ENCODE measurements around the gene PCDHA7. TPM values are rescaled to one million over a fixed set of nuclear protein-coding genes. Genes with fewer than 3 reads are reported as not detected.
"Not testable (repeated sequence)": the region's sequence is repeated elsewhere in the genome, so short reads cannot be mapped to it uniquely, and the experiment has no call there.

PCDHA7 gene, protein sequence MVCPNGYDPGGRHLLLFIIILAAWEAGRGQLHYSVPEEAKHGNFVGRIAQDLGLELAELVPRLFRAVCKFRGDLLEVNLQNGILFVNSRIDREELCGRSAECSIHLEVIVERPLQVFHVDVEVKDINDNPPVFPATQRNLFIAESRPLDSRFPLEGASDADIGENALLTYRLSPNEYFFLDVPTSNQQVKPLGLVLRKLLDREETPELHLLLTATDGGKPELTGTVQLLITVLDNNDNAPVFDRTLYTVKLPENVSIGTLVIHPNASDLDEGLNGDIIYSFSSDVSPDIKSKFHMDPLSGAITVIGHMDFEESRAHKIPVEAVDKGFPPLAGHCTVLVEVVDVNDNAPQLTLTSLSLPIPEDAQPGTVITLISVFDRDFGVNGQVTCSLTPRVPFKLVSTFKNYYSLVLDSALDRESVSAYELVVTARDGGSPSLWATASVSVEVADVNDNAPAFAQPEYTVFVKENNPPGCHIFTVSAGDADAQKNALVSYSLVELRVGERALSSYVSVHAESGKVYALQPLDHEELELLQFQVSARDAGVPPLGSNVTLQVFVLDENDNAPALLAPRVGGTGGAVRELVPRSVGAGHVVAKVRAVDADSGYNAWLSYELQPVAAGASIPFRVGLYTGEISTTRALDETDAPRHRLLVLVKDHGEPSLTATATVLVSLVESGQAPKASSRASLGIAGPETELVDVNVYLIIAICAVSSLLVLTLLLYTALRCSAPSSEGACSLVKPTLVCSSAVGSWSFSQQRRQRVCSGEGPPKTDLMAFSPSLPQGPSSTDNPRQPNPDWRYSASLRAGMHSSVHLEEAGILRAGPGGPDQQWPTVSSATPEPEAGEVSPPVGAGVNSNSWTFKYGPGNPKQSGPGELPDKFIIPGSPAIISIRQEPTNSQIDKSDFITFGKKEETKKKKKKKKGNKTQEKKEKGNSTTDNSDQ
- polyA plus RNA-seq (ENCODE audit: insufficient read length), result 0.06 TPM

DNA sequence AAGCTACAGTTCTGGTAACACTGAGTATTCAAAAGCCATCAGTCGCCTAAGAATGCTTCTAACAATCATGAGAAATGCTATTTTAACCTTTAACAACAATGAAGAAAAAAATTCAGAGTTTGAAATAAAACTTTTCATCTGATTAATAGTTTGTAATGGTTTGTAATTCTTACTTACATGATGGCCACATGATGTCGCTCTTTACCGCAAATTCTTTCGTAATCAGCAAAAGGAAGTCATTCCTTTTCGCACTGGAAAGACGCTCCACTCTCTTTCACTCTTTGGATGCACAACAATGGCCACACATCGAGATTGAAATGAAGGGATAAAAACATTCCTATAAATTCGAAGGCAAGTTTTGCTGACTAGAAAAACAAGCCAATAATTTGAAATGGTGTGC is at the start of gene PCDHA7:
Gene PCDHA7 (plus strand): TSS at position 277 of the 400 bp plus-strand sequence. CDS start 115 bp downstream, at position 392.
- no peak for DNase-seq (ENCODE audit: low read depth)

DNA sequence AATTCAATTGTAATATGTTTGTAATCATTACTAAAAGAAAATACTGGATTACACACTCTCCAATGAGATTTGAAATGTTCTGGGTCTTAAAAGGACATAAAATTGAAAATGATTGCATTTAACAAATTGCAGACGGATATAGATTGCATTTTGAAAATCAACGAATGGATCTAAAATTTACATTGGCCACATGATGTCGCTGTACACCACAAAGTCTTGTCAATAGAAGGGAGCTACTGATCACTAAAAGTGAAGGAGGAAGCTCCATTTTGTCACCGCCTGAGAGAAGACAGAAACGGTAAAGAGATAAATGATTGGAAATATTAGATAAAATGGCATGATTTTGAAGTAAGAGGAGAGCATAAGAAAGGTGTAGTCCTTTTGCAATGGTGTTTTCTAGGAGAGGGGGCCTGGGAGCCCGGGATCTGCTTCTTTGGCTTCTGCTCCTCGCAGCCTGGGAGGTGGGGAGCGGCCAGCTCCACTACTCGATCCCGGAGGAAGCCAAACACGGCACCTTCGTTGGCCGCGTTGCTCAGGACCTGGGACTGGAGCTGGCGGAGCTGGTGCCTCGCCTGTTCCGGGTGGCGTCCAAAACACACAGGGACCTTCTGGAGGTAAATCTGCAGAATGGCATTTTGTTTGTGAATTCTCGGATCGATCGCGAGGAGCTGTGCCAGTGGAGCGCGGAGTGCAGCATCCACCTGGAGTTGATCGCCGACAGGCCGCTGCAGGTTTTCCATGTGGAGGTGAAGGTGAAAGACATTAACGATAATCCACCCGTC is 48.0 kb upstream of the PCDHA7 start, which contains the start of gene PCDHA1:
Gene PCDHA1 (plus strand): TSS at position 236 of the 782 bp plus-strand sequence.
- DNase-seq (ENCODE audit: low read depth), result no peak

DNA sequence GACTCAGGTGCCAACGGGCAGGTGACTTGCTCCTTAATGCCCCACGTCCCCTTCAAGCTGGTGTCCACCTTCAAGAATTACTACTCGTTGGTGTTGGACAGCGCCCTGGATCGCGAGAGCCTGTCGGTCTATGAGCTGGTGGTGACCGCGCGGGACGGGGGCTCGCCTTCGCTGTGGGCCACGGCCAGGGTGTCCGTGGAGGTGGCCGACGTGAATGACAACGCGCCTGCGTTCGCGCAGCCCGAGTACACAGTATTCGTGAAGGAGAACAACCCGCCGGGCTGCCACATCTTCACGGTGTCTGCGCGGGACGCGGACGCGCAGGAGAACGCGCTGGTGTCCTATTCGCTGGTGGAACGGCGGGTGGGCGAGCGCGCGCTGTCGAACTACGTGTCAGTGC is 46.6 kb upstream of the PCDHA7 start:
- DNase-seq (ENCODE audit: low read depth), result not testable (repeated sequence)

DNA sequence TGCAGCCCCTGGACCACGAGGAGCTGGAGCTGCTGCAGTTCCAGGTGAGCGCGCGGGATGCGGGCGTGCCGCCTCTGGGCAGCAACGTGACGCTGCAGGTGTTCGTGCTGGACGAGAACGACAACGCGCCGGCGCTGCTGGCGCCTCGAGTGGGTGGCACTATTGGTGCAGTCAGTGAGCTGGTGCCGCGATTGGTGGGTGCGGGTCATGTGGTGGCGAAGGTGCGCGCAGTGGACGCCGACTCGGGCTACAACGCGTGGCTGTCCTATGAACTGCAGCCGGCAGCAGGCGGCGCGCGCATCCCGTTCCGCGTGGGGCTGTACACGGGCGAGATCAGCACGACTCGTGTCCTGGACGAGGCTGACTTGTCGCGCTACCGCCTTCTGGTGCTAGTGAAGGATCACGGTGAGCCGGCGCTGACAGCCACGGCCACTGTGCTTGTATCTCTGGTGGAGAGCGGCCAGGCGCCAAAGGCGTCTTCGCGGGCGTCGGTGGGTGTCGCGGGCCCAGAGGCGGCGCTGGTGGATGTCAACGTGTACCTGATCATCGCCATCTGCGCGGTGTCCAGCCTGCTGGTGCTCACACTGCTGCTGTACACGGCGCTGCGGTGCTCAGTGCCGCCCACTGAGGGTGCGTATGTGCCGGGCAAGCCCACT is 46.1 kb upstream of the PCDHA7 start:
- not testable (repeated sequence) for DNase-seq (ENCODE audit: low read depth)

DNA sequence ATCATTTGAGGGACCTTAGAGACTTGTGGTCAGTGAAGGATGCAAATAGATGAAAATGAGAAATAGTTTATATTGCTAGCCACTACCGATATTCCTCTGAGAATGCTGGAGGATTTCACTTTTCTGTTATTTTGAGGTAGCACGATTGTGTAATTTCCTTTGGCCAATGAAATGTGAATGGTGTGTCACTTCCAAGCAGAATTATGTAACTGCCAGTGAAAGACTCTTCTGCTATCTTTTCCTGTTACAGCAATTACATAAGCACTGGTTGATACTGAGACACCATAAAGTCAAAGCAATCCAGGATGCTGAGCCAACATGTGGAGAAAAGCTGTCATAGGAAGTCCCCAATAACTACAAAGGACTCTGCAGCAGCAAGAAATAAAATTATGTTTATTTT is 43.0 kb upstream of the PCDHA7 start:
- DNase-seq (ENCODE audit: low read depth), result no peak

DNA sequence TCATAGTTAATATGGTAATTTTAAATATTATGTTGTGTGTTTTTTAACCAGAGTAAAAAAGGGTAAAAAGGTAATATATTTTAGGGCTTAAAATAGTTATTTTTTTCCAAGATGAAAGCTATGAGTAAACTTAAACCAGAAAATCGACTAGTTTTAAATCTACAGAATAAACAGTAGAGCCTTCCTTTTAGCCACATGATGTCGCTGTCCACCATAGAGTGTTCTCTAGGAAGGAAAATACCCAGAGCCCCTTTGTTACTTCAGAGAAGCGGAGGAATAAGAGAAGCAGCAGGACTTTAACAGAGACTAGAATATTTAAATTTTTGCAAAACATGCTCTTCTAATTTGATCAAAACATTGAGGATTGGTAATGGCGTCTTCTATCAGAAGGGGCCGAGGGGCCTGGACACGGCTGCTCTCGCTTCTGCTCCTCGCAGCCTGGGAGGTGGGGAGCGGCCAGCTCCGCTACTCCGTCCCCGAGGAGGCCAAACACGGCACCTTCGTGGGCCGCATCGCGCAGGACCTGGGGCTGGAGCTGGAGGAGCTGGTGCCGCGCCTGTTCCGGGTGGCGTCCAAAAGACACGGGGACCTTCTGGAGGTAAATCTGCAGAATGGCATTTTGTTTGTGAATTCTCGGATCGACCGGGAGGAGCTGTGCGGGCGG is 39.3 kb upstream of the PCDHA7 start, which contains the start of gene PCDHA2:
Gene PCDHA2 (plus strand): TSS at position 258 of the 664 bp plus-strand sequence.
- no peak for DNase-seq (ENCODE audit: low read depth)

DNA sequence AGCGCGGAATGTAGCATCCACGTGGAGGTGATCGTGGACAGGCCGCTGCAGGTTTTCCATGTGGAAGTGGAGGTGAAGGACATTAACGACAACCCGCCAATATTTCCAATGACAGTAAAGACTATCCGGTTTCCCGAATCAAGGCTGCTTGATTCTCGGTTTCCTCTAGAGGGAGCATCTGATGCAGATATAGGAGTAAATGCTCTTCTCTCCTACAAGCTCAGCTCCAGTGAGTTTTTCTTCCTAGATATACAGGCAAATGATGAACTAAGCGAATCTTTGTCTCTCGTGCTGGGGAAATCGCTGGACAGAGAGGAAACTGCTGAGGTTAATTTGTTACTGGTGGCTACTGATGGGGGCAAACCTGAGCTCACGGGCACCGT is 38.8 kb upstream of the PCDHA7 start:
- DNase-seq (ENCODE audit: low read depth), result no peak

DNA sequence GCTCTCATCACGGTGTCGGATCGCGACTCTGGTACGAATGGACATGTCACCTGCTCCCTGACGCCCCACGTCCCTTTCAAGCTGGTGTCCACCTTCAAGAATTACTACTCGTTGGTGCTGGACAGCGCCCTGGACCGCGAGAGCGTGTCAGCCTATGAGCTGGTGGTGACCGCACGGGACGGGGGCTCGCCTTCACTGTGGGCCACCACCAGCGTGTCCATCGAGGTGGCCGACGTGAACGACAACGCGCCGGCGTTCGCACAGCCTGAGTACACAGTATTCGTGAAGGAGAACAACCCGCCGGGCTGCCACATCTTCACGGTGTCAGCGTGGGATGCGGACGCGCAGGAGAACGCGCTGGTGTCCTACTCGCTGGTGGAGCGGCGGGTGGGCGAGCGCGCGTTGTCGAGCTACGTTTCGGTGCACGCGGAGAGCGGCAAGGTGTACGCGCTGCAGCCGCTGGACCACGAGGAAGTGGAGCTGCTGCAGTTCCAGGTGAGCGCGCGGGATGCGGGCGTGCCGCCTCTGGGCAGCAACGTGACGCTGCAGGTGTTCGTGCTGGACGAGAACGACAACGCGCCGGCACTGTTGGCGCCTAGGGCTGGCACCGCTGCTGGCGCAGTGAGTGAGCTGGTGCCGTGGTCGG is 37.9 kb upstream of the PCDHA7 start:
- not testable (repeated sequence) for DNase-seq (ENCODE audit: low read depth)

DNA sequence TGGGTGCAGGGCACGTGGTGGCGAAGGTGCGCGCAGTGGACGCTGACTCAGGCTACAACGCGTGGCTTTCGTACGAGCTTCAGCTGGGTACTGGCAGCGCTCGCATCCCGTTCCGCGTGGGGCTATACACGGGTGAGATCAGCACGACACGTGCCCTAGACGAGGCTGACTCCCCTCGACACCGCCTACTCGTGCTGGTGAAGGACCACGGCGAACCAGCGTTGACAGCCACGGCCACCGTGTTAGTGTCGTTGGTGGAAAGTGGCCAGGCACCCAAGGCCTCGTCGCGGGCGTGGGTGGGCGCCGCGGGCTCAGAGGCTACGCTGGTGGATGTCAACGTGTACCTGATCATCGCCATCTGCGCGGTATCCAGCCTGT is 37.4 kb upstream of the PCDHA7 start:
- no peak for DNase-seq (ENCODE audit: low read depth)

DNA sequence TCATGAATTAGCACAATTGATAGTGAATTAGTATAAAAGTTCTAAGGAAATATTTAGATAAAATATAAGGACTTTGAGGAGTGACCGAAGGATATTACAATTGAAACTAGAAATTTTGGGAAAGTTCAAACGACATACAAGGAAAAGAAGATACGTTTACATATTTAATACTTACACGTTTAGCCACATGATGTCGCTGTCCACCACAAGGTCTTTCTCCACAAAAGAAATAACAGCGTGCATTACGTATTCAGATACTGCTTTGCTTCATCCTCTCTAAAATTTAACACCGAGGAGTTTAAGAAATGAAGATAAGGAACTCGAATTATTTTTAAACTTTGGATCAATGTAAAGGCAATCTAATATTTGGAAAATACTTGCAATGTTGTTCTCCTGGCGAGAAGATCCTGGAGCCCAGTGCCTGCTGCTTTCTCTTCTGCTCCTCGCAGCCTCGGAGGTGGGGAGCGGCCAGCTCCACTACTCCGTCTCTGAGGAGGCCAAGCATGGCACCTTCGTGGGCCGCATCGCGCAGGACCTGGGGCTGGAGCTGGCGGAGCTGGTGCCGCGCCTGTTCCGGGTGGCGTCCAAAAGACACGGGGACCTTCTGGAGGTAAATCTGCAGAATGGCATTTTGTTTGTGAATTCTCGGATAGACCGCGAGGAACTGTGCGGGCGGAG is 33.1 kb upstream of the PCDHA7 start, which contains the start of gene PCDHA3:
Gene PCDHA3 (plus strand): TSS at position 242 of the 678 bp plus-strand sequence.
- DNase-seq (ENCODE audit: low read depth), result no peak

DNA sequence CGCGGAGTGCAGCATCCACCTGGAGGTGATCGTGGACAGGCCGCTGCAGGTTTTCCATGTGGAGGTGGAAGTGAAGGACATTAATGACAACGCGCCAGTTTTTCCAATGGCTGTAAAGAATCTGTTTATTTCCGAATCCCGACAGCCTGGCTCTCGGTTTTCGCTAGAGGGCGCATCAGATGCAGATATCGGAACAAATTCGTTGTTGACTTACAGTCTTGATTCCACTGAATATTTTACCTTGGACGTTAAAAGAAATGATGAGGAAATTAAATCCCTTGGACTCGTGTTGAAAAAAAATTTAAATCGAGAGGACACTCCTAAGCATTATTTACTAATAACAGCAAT is 32.6 kb upstream of the PCDHA7 start:
- DNase-seq (ENCODE audit: low read depth), result no peak

DNA sequence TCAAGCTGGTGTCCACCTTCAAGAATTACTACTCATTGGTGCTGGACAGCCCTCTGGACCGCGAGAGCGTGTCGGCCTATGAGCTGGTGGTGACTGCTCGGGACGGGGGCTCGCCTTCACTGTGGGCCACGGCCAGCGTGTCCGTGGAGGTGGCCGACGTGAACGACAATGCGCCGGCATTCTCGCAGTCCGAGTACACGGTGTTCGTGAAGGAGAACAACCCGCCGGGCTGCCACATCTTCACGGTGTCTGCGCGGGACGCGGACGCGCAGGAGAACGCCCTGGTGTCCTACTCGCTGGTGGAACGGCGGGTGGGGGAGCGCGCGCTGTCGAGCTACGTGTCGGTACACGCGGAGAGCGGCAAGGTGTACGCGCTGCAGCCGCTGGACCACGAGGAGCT is 31.7 kb upstream of the PCDHA7 start:
- DNase-seq (ENCODE audit: low read depth), result not testable (repeated sequence)

DNA sequence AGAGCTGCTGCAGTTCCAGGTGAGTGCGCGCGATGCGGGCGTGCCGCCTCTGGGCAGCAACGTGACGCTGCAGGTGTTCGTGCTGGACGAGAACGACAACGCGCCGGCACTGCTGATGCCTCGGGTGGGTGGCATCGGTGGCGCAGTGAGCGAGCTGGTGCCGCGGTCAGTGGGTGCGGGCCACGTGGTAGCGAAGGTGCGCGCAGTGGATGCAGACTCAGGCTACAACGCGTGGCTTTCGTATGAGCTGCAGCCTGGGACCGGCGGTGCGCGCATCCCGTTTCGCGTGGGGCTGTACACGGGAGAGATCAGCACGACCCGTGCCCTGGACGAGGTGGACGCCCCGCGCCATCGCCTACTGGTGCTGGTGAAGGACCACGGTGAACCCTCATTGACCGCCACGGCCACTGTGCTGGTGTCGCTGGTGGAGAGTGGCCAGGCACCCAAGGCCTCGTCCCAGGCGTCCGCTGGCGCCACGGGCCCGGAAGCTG is 31.2 kb upstream of the PCDHA7 start:
- DNase-seq (ENCODE audit: low read depth), result no peak

DNA sequence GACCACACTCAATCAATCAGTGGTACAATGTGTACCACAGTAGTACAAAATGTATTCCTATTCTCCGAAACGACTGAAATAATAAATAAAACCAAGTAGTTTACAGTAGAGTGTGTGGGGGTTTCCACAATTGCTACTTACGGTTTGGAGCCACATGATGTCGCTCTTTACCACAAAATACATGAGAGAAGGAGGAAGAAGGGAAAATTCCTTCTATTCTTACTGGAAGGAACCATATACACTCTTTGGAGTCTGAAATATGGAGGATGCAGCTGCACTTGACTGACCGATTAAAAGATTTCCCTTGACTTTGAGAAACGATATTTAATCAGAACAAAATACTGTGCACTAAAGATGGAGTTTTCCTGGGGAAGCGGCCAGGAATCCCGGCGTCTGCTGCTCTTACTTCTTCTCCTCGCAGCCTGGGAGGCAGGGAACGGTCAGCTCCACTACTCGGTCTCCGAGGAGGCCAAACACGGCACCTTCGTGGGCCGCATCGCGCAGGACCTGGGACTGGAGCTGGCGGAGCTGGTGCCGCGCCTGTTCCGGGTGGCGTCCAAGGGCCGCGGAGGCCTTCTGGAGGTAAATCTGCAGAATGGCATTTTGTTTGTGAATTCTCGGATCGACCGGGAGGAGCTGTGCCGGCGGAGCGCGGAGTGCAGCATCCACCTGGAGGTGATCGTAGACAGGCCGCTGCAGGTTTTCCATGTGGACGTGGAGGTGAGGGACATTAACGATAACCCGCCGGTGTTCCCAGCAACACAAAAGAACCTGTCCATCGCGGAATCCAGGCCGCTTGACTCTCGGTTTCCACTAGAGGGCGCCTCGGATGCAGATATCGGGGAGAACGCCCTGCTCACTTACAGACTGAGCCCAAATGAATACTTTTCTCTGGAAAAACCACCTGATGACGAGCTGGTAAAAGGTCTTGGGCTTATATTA is 27.0 kb upstream of the PCDHA7 start, which contains the start of gene PCDHA4:
Gene PCDHA4 (plus strand): TSS at position 235 of the 942 bp plus-strand sequence.
- DNase-seq (ENCODE audit: low read depth), result no peak

DNA sequence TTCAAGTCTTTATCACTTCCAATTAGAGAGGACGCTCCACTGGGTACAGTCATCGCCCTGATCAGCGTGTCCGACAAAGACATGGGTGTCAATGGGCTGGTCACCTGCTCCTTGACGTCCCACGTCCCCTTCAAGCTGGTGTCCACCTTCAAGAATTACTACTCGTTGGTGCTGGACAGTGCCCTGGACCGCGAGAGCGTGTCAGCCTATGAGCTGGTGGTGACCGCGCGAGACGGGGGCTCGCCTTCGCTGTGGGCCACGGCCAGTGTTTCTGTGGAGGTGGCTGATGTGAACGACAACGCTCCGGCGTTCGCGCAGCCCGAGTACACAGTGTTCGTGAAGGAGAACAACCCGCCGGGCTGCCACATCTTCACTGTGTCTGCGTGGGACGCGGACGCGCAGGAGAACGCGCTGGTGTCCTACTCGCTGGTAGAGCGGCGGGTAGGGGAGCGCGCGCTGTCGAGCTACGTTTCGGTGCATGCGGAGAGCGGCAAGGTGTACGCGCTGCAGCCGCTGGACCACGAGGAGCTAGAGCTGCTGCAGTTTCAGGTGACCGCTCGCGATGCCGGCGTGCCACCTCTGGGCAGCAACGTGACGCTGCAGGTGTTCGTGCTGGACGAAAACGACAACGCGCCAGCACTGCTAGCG is 25.7 kb upstream of the PCDHA7 start:
- DNase-seq (ENCODE audit: low read depth), result not testable (repeated sequence)

DNA sequence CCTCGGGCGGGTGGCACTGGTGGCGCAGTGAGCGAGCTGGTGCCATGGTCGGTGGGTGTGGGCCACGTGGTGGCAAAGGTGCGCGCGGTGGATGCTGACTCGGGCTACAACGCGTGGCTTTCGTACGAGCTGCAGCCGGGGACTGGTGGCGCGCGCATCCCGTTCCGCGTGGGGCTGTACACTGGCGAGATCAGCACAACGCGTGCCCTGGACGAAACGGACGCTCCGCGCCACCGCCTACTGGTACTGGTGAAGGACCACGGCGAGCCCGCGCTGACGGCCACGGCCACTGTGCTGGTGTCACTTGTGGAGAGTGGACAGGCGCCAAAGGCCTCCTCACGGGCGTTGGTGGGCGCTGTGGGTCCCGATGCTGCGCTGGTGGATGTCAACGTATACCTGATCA is 25.2 kb upstream of the PCDHA7 start:
- DNase-seq (ENCODE audit: low read depth), result no peak

All from forelimb muscle (tissue), 1 donor.